Natural killer cell (primary cell): ENCODE measurements around the gene ARHGEF11. TPM values are rescaled to one million over a fixed set of nuclear protein-coding genes. Genes with fewer than 3 reads are reported as not detected.

Experiments
- ATAC-seq, 3 donors: fragments of 150-1000 bp in 2 of 3; fragments of 200-7000 bp in 1 of 3; cut with Tn5 transposase; 1 replicate in 1 of 3; 2 replicates in 2 of 3; pipeline ENCODE4 v1.10.0; 2021; ENCODE audit warnings: mild to moderate bottlenecking in 2 of 3, moderate library complexity in 2 of 3
- DNase-seq, 2 donors: peaks; one replicate each; pipeline versions ENCODE4 v3.0.0 to v3.0.0-alpha.2; 2013 to 2021; ENCODE audit warnings: mixed read lengths in 1 of 2
- H3K27ac ChIP-seq: one replicate; pipeline ENCODE4 v1.5.1; 2013; ENCODE audit warnings: mild to moderate bottlenecking, low read length
- H3K27me3 ChIP-seq: one replicate; pipeline ENCODE4 v1.6.1; 2013; ENCODE audit warnings: low read length; ENCODE audit not compliant: control insufficient read depth, insufficient read depth
- H3K36me3 ChIP-seq: one replicate; pipeline ENCODE4 v1.6.1; 2013; ENCODE audit warnings: low read length; ENCODE audit not compliant: control insufficient read depth, insufficient read depth
- H3K4me1 ChIP-seq: one replicate; pipeline ENCODE4 v1.6.1; 2013; ENCODE audit warnings: low read length; ENCODE audit not compliant: control insufficient read depth, insufficient read depth
- H3K4me3 ChIP-seq: one replicate; pipeline ENCODE4 v1.5.1; 2013; ENCODE audit warnings: low read length
- H3K9me3 ChIP-seq: one replicate; pipeline ENCODE4 v1.6.1; 2013; ENCODE audit warnings: low read length; ENCODE audit not compliant: control insufficient read depth, insufficient read depth
- H3K27ac Mint-ChIP-seq, 2 donors: one replicate each; pipeline ENCODE4 v1.8.0; 2022; ENCODE audit warnings: mild to moderate bottlenecking in 2 of 2, mixed read lengths in 2 of 2, moderate library complexity in 1 of 2
- H3K27me3 Mint-ChIP-seq, 2 donors: one replicate each; pipeline ENCODE4 v1.8.0; 2022; ENCODE audit warnings: low read depth in 2 of 2, mixed read lengths in 2 of 2
- H3K36me3 Mint-ChIP-seq: one replicate; pipeline ENCODE4 v1.8.0; 2022; ENCODE audit warnings: mixed read lengths
- H3K4me1 Mint-ChIP-seq, 2 donors: one replicate each; pipeline ENCODE4 v1.8.0; 2022; ENCODE audit warnings: mixed read lengths in 2 of 2
- H3K4me3 Mint-ChIP-seq: one replicate; pipeline ENCODE4 v1.8.0; 2022; ENCODE audit warnings: mild to moderate bottlenecking, moderate library complexity, mixed read lengths
- H3K9me3 Mint-ChIP-seq, 2 donors: one replicate each; pipeline ENCODE4 v1.8.0; 2022; ENCODE audit warnings: mixed read lengths in 2 of 2
- WGBS: methylation state at CpG from one replicate; pipeline ENCODE4 v1.1.7; 2013; ENCODE audit warnings: missing lambda C conversion rate; ENCODE audit not compliant: insufficient coverage; 5-methylcytosine and 5-hydroxymethylcytosine counted together
- intact Hi-C: fragments of 100-400 bp; cut with micrococcal nuclease; formaldehyde crosslinking; loops from one replicate; pipeline ENCODE4 v1.14.2; 2022
- total RNA-seq, 4 donors: library from RNA; stranded (reverse); fragments of 120-200 nt in 1 of 4; gene quantifications; one replicate each; pipeline versions ENCODE4 v1.2.3 to v1.2.4, GENCODE V29; 2013 to 2022
- TF ChIP-seq, protein P1 (sequence below): fragments of 200-600 bp; IDR thresholded peaks from one replicate; pipeline ENCODE4 v1.8.0; 2022; ENCODE audit warnings: antibody characterized with exemption

ARHGEF11 gene
- total RNA-seq, 3 donors from 2014 or later (not counting 1 experiment from before 2014, with no cell fraction given): 1.7 to 2.8 (median 2.4) TPM

DNA sequence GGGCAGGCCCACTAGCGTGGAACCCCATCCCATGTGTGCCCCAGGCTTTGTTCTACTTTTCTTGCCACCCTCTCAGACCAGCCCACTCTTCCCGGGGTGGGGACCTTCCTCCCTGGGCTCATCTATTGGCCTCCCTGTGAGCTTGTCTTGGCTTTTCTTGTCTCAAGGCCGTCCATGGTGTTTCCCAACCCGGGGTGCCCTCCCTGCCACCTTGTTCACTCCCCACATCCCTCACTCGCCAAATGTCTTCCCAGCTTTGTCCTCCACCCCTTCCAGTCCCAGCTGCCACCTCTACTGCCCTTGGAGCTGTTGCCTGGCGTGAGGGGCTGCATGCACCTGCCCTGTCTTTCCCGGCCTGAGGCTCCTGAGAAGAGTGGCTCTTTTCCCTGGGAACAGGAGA lies 106.7 kb downstream of the ARHGEF11 start:
- no peak overlapping the region for H3K4me3 Mint-ChIP-seq
- no peak overlapping the region for H3K27ac ChIP-seq
- no peaks in the 10 kb centered on the region for H3K36me3 ChIP-seq
- no peaks in the 10 kb centered on the region for H3K27me3 ChIP-seq
- TF ChIP-seq, protein P1, sequence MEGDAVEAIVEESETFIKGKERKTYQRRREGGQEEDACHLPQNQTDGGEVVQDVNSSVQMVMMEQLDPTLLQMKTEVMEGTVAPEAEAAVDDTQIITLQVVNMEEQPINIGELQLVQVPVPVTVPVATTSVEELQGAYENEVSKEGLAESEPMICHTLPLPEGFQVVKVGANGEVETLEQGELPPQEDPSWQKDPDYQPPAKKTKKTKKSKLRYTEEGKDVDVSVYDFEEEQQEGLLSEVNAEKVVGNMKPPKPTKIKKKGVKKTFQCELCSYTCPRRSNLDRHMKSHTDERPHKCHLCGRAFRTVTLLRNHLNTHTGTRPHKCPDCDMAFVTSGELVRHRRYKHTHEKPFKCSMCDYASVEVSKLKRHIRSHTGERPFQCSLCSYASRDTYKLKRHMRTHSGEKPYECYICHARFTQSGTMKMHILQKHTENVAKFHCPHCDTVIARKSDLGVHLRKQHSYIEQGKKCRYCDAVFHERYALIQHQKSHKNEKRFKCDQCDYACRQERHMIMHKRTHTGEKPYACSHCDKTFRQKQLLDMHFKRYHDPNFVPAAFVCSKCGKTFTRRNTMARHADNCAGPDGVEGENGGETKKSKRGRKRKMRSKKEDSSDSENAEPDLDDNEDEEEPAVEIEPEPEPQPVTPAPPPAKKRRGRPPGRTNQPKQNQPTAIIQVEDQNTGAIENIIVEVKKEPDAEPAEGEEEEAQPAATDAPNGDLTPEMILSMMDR: no peak
- DNase-seq (no peak), ATAC-seq (no peak)
- no peaks in the 10 kb centered on the region for H3K4me1 ChIP-seq
- peaks cover 0 to 10% of the 10 kb centered on the region in 2 donors for H3K27me3 Mint-ChIP-seq
- H3K9me3 Mint-ChIP-seq: no peaks in the 10 kb centered on the region
- WGBS: 81% methylated on average over 7 of the region's 7 CpGs
- H3K4me1 Mint-ChIP-seq: no peaks in the 10 kb centered on the region
- no peak overlapping the region for H3K4me3 ChIP-seq
- H3K27ac Mint-ChIP-seq: no peak overlapping the region
- no peaks in the 10 kb centered on the region for H3K9me3 ChIP-seq
- intact Hi-C loops: no loop called here
- no peaks in the 10 kb centered on the region for H3K36me3 Mint-ChIP-seq

DNA sequence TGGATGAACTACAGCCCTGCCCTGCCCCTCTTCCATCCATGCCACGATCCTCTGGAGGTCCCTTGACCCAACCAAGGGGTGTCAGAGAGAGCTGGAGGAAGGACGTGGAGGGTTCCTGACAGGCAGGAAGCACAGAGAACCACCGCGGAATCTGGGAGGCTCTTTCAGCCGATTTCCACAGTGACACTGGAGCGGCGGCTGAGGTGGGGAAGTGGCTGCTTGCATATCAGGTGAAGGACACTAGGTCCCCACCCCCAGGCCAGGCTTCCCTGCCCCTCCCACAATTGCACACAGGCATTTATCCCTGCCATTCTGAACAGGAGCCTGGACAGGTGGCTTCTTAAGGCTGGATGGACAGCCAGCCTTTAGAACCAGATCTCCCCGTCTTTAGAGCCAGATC lies 107.7 kb downstream of the ARHGEF11 start:
- Histone ChIP-seq H3K4me3 (no peak overlapping the region), H3K27ac (no peak overlapping the region), H3K4me1 (no peaks in the 10 kb centered on the region), H3K9me3 (no peaks in the 10 kb centered on the region), H3K27me3 (no peaks in the 10 kb centered on the region), H3K36me3 (no peaks in the 10 kb centered on the region)
- ATAC-seq (no peak), DNase-seq (no peak)
- Mint-ChIP-seq H3K9me3 (no peaks in the 10 kb centered on the region), H3K4me3 (no peak overlapping the region), H3K27ac (no peak overlapping the region), H3K27me3 (peaks cover 0 to 13% of the 10 kb centered on the region in 2 donors), H3K36me3 (no peaks in the 10 kb centered on the region), H3K4me1 (no peaks in the 10 kb centered on the region)
- intact Hi-C loops: no loop called here
- TF ChIP-seq, protein P1: no peak
- WGBS: 79% methylated on average over 8 of the region's 8 CpGs

DNA sequence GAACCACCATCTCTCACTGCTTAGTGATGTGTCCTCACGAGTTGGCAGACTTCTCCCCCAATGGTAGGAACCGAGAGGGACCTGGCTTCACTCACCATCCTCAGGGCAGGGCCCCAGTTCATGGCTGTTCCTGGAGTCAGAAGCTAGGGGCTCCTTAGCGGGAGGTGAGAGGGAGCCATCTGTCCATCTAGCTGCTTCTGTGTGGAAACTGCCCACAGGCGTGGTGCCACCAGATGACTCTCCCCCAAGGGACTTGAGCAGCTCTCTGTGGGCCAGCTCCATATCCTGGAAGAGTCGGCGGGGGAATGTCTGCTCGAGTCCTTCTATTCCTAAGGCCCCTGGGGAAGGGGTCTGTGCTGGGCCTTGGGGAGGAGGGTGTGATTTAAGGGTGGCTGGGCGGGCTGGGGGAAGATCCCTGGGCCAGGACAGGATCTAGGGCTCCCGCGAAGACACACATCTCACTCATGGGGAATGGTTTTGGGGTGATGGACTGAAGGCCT lies 108.8 kb downstream of the ARHGEF11 start:
- Mint-ChIP-seq H3K36me3 (no peaks in the 10 kb centered on the region), H3K4me1 (no peaks in the 10 kb centered on the region), H3K4me3 (no peak overlapping the region), H3K27ac (no peak overlapping the region), H3K9me3 (no peaks in the 10 kb centered on the region), H3K27me3 (peaks cover under 1 to 13% of the 10 kb centered on the region in 2 donors)
- no peak overlapping the region for H3K4me3 ChIP-seq
- ATAC-seq (no peak), DNase-seq (no peak)
- H3K4me1 ChIP-seq: no peaks in the 10 kb centered on the region
- WGBS: 84% methylated on average over 10 of the region's 10 CpGs
- no peak overlapping the region for H3K27ac ChIP-seq
- no peaks in the 10 kb centered on the region for H3K27me3 ChIP-seq
- H3K9me3 ChIP-seq: no peaks in the 10 kb centered on the region
- TF ChIP-seq, protein P1: no peak
- intact Hi-C loops: no loop called here
- no peaks in the 10 kb centered on the region for H3K36me3 ChIP-seq

DNA sequence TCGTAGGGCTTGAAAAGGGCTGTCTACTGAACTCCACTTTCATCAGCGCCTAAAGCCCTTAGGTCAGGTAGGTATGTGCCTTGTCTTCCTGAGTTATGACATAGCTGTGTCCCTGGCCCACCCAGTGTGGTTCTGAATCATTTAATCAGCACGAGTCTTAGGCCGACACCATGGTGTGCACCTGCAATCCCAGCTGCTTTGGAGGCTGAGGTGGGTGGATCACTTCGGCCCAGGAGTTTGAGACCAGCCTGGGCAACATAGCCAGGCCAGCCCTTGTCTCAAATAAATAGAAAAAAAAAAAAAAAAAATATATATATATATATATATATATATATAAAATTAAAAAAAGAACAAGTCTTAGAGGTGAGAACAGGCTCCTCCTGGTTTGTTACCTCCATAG lies 109.4 kb downstream of the ARHGEF11 start:
- intact Hi-C loops: no loop called here
- Mint-ChIP-seq H3K4me3 (no peak overlapping the region), H3K27me3 (peaks cover 7 to 16% of the 10 kb centered on the region in 2 donors), H3K27ac (no peak overlapping the region), H3K36me3 (no peaks in the 10 kb centered on the region), H3K9me3 (no peaks in the 10 kb centered on the region), H3K4me1 (peaks cover 0 to 5% of the 10 kb centered on the region in 2 donors)
- Histone ChIP-seq H3K27me3 (no peaks in the 10 kb centered on the region), H3K27ac (no peak overlapping the region), H3K4me3 (no peak overlapping the region), H3K4me1 (no peaks in the 10 kb centered on the region), H3K36me3 (no peaks in the 10 kb centered on the region), H3K9me3 (no peaks in the 10 kb centered on the region)
- TF ChIP-seq, protein P1: no peak
- WGBS: 88% methylated on average over 4 of the region's 5 CpGs
- no peak for DNase-seq
- no peak for ATAC-seq
